NOMO-1 (cell line): ENCODE results near the gene PCBD1.
A peak's percentile ranks its signal among the peaks of the same experiment; 100 is the strongest.

ENCODE experiments used
- DNase-seq, 2 experiments: peaks; one replicate each; lab custom pipeline; 2025; ENCODE audit not compliant: unreplicated experiment in 2 of 2; lab: John Stamatoyannopoulos, UW

The PCBD1 gene

DNA sequence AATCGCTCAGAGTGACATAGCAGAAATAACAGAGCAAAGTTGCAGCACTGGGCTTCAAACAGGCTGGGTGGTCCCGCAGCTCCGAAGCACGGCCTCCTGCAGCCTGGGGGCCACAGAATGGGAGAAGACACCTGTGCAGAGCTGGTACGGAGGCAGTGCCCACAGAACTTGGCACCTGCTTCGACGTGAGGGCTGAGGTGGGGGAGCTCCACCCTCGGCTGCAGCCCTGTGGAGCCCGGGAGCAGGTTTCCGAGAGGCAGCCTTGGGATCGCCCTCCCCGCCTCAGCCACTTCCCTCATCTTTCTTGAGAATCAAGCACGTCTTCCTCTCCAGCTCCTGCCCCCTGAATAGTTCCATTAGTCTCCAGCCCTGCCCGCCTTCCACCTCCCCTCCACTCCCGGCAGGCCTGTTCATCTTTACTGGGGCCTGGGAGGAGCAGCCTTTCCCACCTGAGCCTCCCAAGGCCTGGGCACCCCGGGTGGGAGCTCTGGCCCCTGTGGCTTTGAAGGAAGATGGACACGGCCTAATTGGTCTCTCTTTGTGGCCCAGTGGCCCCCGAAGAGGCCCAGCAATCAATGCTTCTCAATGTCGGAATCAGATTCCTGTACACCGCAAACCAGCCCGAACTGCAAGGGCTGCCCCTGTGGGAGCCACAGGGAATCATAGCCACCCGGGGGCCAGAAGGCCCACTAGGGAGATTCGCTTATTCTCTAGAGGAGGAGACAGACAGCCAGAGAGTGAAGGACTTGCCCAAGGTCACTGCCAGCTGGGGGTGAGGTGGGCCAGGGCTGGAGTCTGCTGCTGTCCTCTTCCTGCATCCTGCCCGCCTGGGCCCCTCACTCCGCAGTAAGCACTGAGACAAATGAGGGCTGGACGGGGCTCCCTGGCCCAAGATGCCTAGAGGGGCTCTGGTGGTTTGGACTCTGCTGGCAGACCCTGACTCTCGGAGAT lies 17.0 kb upstream of the PCBD1 start:
- no peak for DNase-seq

DNA sequence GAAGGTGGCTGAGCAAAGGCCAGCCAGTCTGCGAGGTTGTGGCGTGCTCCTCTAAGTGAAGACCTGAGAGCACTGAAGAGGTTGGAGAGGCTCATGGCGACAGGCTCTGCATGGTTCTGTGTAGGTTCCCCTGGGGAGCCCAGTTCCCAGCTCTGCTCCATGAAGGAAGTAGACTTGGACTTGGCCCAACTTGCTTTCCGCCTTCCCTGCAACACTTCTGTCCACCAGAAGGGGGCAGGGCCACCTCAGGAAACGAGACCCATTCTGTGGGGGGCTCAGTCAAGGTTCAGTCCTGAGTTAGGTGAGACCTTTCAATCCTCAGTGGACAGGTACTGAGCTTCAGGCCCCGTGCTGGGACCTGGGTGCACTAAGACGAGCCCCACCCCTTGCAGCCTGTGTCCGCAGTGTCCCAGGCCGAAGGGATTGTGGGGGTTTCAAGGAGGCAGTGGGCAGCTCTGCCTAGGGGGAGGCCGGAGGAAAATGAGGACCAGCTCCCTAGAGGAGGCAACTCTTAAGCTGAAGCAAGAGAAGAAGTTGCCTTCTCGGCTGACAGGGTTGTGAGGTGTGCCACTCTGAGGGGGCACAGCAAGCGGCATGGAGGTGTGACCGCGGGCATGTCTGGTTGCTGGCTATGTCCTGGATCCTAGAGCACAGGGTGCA lies 15.0 kb upstream of the PCBD1 start:
- peak in 1 of 2 experiments; percentile 14 for DNase-seq

DNA sequence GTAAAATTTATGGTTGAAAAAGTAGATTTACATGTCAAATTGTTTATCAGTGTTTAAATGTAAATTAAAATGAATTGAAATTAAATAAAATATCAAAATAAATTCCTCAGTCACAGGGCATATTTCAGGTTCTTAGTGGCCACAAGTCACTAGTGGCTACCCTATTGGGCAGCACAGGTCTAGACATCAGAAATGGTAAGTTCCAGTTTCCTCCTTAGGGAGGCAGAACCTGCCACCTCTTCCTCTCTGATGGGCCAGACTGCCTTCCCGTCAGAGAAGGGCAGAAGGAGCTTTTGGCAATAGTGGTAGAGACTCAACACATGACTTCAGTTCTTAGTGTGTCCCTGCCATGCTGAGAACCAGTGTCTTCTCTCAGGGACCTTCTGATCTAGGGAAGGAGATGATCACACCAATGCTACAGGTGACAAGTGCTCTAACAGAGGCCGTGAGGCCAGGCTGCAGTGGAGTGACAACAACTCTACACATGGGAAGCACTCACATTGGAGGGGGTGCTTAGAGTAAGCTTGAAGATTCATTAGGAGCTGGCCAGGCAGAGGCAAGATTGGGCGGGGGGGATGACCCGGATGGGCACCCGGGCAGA lies 14.4 kb upstream of the PCBD1 start:
- DNase-seq: no peak

DNA sequence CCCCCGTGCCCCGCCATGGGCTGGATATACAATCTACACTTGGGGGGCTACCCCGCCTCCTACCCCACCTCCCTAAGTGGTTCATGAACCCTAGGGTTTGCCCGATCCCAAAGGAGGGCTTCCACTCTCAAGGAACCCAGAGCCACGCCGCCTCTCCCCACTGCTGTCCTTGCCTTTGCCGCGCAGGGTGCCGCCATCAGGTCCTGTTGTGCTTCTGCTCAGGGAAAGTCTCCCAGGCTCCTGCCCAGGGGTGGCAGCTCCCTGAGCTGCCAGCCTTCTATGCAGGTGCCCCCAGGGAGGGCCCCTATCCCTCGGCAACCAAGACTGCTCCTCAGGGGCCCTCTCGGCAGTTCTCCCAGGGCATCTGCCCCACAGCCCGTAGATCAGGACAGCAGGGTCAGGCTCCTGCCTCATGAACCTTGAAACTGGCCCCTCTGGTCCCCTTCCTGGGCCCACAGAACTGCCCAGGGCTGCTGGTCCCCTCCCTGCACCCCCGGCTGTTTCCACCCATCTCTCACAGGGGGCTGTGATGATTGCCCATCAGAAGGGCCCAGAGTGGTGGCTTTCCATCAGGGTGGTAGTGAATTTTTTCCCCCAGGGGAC lies 13.0 kb upstream of the PCBD1 start:
- DNase-seq: no peak

DNA sequence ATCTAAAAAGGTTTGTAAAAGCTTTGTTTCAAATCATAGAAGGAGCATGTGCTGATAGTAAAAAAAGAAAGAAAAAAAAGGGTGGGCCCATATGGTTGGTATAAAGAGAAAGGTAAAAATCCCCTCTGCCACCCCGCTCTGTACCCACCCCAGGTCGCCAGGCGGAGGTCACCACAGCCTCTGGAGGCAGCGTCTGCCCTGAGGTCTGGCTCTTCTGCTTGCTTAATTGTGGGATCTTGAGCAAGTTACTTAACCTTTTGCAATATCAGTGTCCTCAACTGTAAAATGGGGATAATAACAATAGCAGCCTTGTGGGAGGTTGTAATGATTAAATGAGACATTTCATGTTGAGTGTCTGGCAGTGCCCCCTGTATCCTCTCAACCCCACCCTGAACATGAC lies 10.7 kb upstream of the PCBD1 start:
- no peak for DNase-seq

DNA sequence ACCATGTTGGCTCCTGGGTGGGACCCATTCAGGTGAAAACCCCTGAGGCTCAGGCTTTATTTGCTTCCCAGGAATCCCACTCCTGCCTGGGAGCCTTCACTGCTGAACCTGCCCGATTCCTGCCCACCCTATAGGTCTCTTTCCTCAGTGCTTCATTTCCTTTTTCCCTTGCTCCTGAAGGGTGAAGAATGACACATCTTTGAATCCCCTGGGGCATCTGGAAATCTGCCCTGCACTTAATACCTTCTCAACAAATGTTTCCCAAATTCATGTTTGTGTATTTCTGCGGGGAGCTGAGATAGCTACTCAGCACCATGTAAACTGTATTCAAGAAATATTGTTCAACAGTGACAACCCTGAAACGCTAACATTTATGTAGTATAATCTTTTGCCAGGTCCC lies 10.3 kb upstream of the PCBD1 start:
- no peak for DNase-seq

DNA sequence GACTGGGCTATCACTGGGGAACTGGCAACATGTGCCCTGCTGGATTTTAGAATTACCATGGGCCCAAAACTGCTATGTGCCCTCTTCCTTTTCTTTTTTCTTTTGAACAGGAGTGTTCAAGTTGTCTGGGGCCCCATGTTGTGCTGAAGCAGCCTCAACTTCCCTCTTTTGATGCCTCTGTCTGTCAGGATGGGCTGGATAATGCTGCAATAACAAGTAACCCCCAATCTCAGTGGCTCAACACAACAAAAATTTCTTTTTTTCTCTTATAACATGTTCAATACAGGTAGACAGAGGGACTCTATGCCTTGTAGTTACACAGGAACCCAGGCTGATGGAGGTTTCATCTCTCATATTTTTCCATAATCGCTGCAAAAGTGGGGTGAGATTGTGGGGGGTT lies 8.2 kb upstream of the PCBD1 start:
- DNase-seq: no peak

DNA sequence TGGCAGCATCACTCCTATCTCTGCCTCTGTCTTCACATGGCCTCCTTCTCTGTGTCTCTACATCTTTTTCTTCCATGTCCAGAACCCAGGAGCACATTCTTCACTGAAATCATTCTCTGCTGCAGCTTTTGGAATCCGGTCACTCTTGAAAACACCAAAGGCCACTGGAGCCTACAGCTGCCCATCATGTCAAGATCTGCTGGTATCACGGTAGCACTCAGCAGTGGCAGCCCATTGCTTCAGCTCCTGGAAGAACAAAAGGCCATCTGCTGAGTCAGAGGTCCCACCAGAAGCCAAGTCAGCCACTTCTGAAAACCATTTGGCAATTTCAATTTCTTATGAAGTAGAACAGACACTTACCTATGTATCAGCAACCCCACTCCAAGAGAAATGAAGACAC lies 6.1 kb upstream of the PCBD1 start:
- no peak for DNase-seq

DNA sequence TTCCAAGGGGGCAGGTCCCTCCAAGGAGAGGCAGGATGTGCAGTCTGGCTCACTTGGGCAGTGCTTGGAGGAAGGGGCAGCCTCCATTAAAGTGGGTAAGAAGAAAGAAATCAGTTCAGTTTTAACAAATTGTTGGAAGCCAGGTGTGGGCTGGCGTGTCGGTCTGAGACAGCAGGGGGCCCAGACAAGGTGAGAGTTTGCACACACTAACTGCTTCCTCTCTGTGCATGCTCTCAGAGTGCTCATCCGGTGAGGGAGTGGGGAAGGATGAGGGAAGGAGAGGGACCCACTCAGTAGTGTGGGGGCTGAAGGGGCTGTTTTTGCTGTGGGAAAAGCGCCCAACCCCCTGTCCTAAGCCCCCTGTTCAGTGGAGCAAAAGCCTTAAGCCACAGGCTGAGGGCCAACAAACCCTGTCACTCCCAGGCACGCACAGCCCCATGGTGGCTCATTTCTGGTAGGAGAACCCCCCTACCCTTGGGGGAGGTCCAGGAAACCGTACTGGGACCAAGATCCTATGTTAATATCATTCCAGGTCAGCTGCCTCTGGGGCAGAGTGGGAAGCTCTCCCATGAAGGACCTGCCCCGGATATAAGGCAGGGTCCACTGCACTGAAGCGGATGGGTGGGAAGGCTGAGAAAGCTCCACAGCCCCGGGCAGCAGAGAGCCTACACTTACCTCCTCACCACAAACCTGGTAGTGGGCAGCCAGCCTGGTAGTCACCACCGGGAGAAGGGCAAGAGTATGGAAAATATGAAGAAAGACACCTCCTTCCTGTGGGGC lies 5.1 kb upstream of the PCBD1 start:
- DNase-seq: no peak

DNA sequence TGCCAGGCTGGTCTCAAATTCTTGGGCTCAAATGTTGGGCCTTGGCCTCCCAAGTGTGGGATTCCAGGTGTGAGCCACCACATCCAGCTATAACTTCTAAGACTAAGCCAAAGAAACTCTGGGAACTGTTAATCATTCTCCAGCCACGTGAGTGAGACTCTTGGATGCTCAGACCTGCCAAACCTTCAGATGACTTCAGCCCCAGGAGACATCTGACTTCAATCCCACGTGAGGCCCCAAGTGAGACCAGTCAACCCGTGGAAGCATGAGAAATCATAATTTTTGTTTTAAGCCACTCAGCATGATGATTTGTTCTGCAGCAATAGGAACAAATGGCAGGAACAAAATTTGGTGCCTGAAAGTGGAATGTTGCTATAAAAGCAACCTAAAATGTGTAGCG lies 4.3 kb upstream of the PCBD1 start:
- DNase-seq: no peak

DNA sequence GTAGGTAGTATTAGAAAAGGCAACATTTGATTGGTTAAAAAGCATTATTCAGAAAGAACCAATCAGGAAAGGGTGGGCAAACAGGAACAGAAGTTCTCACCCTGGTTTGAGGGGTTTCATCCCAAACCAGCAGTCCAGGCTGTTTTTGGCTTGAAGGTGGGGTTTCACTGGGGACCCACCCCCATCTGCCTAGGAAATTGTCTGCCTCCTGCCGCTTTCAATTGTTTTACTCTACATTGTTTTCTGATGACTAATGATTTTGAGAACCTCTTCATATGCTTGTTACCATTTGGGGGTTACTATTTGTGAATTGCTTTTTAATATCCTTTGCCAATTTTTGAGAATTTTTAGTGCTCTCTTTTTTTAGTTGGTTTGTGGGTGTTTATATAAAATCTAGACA lies 3.3 kb upstream of the PCBD1 start:
- no peak for DNase-seq

DNA sequence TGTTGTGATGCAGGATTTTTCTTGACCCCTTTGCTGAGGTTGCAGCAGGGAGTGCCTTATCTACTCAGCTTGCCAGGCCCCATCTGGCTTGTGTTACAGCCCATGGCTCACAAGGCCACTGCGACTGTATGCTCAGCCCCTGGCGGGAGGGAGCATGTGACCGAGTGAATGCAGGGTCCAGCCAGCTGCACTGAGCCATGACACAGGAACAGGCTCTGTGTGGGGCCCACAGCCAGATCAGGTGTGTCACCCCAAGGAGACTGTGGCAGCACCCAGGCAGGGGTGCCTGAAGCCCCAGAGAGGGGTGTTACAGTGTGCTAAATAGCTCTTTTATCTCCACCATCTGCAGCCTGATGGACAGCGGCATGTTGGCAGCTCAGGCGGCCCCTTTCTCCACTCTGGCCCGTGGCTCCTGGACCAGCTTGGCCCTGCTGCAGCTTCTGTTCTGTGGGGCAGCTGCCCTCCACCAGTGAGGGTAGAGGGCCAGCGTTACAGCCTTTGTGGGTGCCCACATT lies 2.6 kb upstream of the PCBD1 start:
- no peak for DNase-seq

DNA sequence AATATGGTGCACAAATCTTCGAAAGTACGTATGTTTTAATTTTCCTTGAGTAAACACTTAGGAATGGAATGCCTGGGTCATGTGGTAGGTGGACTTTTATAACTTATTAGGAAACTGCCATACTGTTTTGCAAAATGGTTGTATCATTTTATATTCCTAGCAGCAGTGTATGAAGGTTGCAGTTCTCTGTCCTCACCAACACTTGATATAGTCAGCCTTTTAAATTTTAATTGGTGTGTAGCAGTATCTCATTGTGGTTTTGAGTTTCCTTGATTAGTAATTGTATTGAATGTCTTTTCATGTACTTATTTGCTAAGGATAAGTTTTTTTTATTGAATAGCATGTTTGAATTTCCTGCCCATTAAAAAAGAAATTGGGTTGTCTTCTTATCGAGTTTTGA lies 926 bp upstream of the PCBD1 start:
- DNase-seq: no peak

DNA sequence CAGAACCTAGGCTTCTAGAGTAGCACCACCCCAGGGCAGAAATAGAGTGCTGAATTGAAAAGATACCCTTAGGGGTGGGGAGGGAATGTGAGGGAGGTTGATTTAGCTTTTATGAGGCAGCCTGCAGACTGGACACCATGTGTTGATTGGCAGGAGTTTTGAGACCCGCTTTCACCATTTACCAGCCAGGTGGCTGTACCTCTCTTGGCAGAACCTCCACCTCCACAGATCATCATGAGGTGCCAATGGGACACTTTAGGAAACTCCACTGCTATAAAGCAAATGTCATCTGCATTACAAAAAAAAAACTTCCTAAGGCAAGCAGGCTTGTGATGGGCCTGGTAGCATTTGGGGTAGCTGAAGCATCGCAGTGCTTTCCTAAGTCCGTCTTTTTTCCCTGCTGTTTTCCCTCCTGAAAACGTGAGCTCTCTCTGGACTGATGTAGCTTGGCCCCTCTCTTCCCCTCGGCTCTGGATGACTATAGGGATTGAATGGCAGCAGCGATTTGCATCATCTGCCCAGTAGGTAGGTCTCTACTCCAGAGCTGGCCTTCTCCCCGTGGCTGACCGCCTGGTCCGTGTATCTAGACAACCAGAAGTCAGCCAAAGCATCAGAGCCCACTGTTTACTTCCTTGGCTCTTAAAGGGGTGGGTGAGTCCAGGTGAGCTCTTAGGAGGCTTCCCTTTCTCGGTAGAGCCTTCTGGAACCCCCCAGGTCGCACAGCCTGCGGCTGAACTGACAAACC lies 1.3 kb downstream of the PCBD1 start:
- DNase-seq: no peak

DNA sequence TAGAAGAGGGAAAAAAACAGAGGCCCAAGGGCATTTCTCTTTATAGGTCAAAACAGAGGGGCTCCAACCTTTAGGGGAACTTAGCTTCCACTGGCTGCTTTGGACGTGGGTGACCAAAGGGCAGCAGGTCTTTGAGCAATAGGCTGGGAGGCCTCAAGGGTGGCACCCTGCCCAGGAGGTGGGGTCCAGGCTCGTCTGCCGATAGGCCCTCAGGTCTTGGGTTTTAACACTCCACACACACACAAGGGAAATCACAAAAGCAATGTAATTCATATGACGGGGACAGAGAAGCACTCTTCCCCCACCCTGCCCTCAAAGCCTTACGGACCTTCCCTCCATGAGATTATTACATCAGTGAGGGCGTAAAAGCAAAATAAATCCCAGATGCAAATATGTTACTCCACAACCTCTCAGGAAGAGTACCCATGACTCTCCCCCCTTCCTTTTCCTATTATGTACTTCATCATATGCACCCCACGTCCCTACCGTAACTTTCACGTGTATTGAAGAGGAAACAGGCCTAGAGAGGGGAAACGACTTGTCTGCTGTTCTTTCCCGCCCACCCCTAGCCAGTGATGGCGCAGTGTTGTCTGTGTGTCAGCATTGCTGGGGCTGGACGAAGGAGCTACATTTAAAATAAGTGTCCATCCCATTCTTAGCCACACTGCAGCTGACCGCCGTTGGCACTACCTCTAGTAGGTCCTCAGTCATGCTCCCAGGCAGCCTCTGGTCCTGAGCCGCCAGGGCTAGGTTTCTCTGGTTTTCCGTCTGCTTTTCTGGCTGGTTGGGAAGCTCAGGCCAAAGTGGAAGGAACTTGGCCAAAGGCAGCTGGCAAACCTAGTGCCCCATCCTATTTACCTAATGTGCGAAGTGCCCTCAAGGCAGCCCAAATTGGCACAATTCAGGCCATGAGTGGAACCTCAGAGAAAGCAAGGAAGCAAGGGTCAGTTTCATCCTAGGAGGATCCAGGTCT lies 2.1 kb downstream of the PCBD1 start:
- no peak for DNase-seq

DNA sequence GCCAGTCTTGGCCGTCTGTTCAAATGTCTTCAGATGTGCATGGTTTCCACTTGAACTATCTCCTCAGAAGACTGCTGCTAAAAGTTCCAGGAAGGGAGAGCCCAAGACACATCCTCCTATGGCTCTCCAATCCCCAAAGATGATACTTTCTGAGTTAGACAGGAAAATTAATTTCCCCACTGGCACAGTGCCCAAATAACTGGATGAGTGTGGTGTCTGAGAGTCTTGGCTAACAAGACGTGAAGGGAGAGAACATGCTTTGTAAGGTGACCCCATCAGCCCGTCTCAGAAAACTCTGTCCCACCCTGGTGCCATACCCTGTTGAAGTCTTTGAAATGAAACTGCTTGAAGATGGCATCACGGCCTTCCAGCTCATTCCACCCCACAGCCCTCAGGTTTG lies 2.9 kb downstream of the PCBD1 start:
- no peak for DNase-seq

DNA sequence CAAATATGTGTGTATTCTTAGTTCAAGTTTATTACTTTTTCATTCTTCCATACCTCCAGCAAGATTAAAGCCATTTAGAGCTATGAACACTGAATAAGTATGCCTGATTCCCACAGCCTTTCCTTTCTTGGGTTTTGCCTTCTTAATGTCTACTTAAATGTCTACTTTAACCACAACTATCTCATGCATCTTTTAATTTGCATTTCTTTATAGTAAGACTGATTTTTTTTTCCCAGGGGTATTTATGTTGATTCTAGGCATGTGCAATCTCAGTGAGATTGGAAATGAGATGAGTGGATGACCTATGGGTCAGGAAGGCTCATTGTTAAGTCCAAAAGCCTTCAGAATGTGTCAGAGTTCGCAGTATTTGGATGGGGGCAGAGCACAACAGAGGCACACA lies 3.6 kb downstream of the PCBD1 start:
- no peak for DNase-seq

DNA sequence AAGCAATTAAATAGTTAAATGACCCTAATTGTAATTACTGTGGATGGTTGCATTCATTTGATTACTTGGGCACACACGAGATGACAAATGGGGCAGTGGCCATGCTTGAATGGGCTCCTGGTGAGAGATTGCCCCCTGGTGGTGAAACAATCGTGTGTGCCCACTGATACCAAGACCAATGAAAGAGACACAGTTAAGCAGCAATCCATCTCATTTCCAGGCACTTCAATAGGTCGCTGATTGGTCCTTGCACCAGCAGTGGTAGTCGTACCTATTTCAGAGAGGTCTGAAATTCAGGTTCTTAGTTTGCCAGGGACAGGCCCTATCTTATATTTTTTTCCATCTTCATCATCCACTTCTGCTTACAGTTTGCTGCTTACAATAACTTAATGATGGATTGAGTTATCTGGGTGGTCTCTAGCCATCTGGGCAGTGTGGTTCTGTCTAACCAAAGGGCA lies 8.3 kb downstream of the PCBD1 start:
- peak; percentile 39 to 58 for DNase-seq

DNA sequence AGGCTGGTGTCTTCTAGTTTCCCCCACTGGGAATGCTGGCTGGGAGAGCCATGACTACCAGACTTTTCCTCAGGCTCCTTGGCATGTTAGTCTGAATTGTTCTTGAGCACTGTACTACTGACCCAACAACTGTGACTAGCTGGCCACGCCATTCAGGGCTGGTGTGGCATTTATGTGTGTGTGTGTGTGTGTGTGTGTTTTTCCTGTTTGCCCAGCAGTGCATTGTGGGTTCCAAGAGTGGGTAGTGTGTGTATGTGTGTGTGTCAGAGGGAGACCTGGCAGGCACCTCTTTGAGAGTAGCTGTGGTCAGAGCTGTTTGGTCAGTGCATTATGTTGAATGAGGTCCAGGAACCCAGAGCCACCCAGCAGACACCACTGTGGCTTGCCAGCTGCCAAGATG lies 9.2 kb downstream of the PCBD1 start:
- DNase-seq: no peak
